GM23338 (cell line): ENCODE results near the gene XPR1. TPM values are rescaled to one million over a fixed set of nuclear protein-coding genes. Genes with fewer than 3 reads are reported as not detected.

ENCODE experiments used
- ATAC-seq: fragments of 200-7000 bp; cut with Tn5 transposase; 3 replicates; pipeline ENCODE4 v1.9.1; 2020
- DNase-seq: peaks from one replicate; pipeline ENCODE4 v3.0.0-alpha.2; 2015; ENCODE audit warnings: low spot score
- H2AFZ ChIP-seq: fragments of 200-600 bp; sonication (generic); 2 replicates; pipeline ENCODE4 v1.8.0; 2016; ENCODE audit warnings: antibody characterized with exemption, mild to moderate bottlenecking, moderate library complexity
- H3F3A ChIP-seq: fragments of 200-600 bp; sonication (generic); replicated peaks from 2 replicates; pipeline ENCODE4 v1.8.0; 2017; ENCODE audit warnings: antibody characterized with exemption, mixed run types, low read depth
- H3K27ac ChIP-seq: fragments of 200-600 bp; sonication (generic); 2 replicates; pipeline ENCODE4 v1.6.1; 2016; ENCODE audit warnings: low read depth
- H3K27me3 ChIP-seq: fragments of 200-600 bp; sonication (generic); 2 replicates; pipeline ENCODE4 v1.8.0; 2016; ENCODE audit warnings: mild to moderate bottlenecking, mixed run types, moderate library complexity; ENCODE audit not compliant: insufficient read depth
- H3K36me3 ChIP-seq: fragments of 200-600 bp; sonication (generic); 2 replicates; pipeline ENCODE4 v1.8.0; 2016; ENCODE audit warnings: mild to moderate bottlenecking; ENCODE audit not compliant: insufficient read depth
- H3K4me1 ChIP-seq: fragments of 200-600 bp; sonication (generic); 2 replicates; pipeline ENCODE4 v1.8.0; 2016; ENCODE audit warnings: mild to moderate bottlenecking, moderate library complexity; ENCODE audit not compliant: insufficient read depth
- H3K4me2 ChIP-seq: fragments of 200-600 bp; sonication (generic); 2 replicates; pipeline ENCODE4 v1.7.1; 2017; ENCODE audit warnings: mixed run types
- H3K4me3 ChIP-seq: fragments of 200-600 bp; sonication (generic); 2 replicates; pipeline ENCODE4 v1.6.1; 2016; ENCODE audit warnings: mixed run types
- H3K79me2 ChIP-seq: fragments of 200-600 bp; sonication (generic); replicated peaks from 2 replicates; pipeline ENCODE4 v1.8.0; 2017; ENCODE audit warnings: mild to moderate bottlenecking; ENCODE audit not compliant: insufficient read depth
- H3K9me2 ChIP-seq: fragments of 200-600 bp; sonication (generic); 2 replicates; pipeline ENCODE4 v1.8.0; 2017; ENCODE audit not compliant: insufficient read depth
- H4K20me1 ChIP-seq: fragments of 200-600 bp; sonication (generic); replicated peaks from 2 replicates; pipeline ENCODE4 v1.8.0; 2017; ENCODE audit warnings: mild to moderate bottlenecking; ENCODE audit not compliant: insufficient read depth
- H3K27ac Mint-ChIP-seq: 2 replicates; pipeline ENCODE4 v1.8.0; 2020; ENCODE audit warnings: inconsistent platforms, mild to moderate bottlenecking, moderate library complexity, mixed read lengths
- H3K27me3 Mint-ChIP-seq: 3 replicates; pipeline ENCODE4 v1.8.0; 2022; ENCODE audit warnings: low read depth, mild to moderate bottlenecking, moderate library complexity, mixed read lengths, inconsistent platforms; ENCODE audit not compliant: insufficient read depth, poor library complexity
- H3K36me3 Mint-ChIP-seq: 3 replicates; pipeline ENCODE4 v1.8.0; 2021; ENCODE audit warnings: low read depth, mild to moderate bottlenecking, inconsistent platforms, moderate library complexity, mixed read lengths
- H3K4me1 Mint-ChIP-seq: 3 replicates; pipeline ENCODE4 v1.8.0; 2020; ENCODE audit warnings: mild to moderate bottlenecking, inconsistent platforms, mixed read lengths
- H3K4me3 Mint-ChIP-seq: 3 replicates; pipeline ENCODE4 v1.8.0; 2021; ENCODE audit warnings: moderate library complexity, mild to moderate bottlenecking, inconsistent platforms, mixed read lengths
- H3K9me3 Mint-ChIP-seq: 3 replicates; pipeline ENCODE4 v1.8.0; 2020; ENCODE audit warnings: moderate library complexity, mild to moderate bottlenecking, inconsistent platforms, mixed read lengths
- CREB1 ChIP-seq: fragments of 250-450 bp; sonication (Bioruptor Pico); IDR thresholded peaks from 2 replicates; pipeline ENCODE4 v1.5.0; 2020; ENCODE audit warnings: low read depth, mild to moderate bottlenecking, moderate library complexity
- EZH2phosphoT487 ChIP-seq: fragments of 200-600 bp; sonication (generic); IDR thresholded peaks from one replicate; pipeline ENCODE4 v1.8.1; 2018; ENCODE audit warnings: antibody characterized with exemption; ENCODE audit not compliant: unreplicated experiment
- REST ChIP-seq: IDR thresholded peaks from one replicate; pipeline ENCODE4 v1.6.1; 2018; ENCODE audit warnings: antibody characterized with exemption; ENCODE audit not compliant: unreplicated experiment
- ZNF331 ChIP-seq: fragments of 250-450 bp; sonication (Bioruptor Pico); IDR thresholded peaks from 2 replicates; pipeline ENCODE4 v1.5.0; 2020; ENCODE audit warnings: low read depth, mild to moderate bottlenecking, moderate library complexity
- ZNF462 ChIP-seq: fragments of 250-450 bp; sonication (Bioruptor Pico); IDR thresholded peaks from 2 replicates; pipeline ENCODE4 v1.5.0; 2020; ENCODE audit warnings: mild to moderate bottlenecking, moderate library complexity
- polyA plus RNA-seq: library from polyadenylated mRNA; unstranded; fragments of >200 nt; fragmentation: Nextera tagmentation; extraction: Ambion mirVana; gene quantifications from 2 replicates; pipeline ENCODE4 v1.2.1, GENCODE V29; 2016
- total RNA-seq: library from RNA; depleted of rRNA; stranded (reverse); fragments of >200 nt; shearing (Covaris generic); gene quantifications from 2 replicates; pipeline ENCODE4 v1.2.3, GENCODE V29; 2014

XPR1 gene
- total and polyA plus RNA-seq, 2 experiments from 2014 or later, result 9.3 to 38.1 TPM

GRCh38 chr1:180586671-180587155 is 45.1 kb upstream of the XPR1 start:
- no peak for ATAC-seq
- no peaks in the 10 kb centered on the region for H4K20me1 ChIP-seq

More at GRCh38 chr1:180586671-180587155, 45.1 kb upstream of the XPR1 start:
- Histone ChIP-seq H3K4me1 (no peaks in the 10 kb centered on the region), H3K27me3 (no peaks in the 10 kb centered on the region), H2AFZ (no peak overlapping the region; the same call in 1 of the 2 replicates), H3K4me3 (no peak overlapping the region), H3K36me3 (no peaks in the 10 kb centered on the region), H3K4me2 (no peak overlapping the region), H3K9me2 (0 out of 2 replicates have a peak, but pooled peaks cover 3% of the 10 kb centered on the region), H3K79me2 (no peaks in the 10 kb centered on the region), H3F3A (no peaks in the 10 kb centered on the region), H3K27ac (no peak overlapping the region)
- H3K27me3 Mint-ChIP-seq, result no peaks in the 10 kb centered on the region
- no peak overlapping the region for H3K4me3 Mint-ChIP-seq
- TF ChIP-seq EZH2phosphoT487, result no peak
- no peak for TF ChIP-seq CREB1
- no peak for TF ChIP-seq ZNF462 (CRISPR knock-in tag)
- no peak for TF ChIP-seq ZNF331
- no peak for TF ChIP-seq REST
- no peak for DNase-seq
- peaks cover 6% of the 10 kb centered on the region; the same call in 2 of the 3 replicates for H3K9me3 Mint-ChIP-seq
- no peaks in the 10 kb centered on the region for H3K36me3 Mint-ChIP-seq
- no peak overlapping the region; the same call in 1 of the 2 replicates for H3K27ac Mint-ChIP-seq
- no peaks in the 10 kb centered on the region; the same call in 2 of the 3 replicates for H3K4me1 Mint-ChIP-seq
